ENCODE data around the gene TSPAN18. TPM values are rescaled to one million over a fixed set of nuclear protein-coding genes. Genes with fewer than 3 reads are reported as not detected.

Gene TSPAN18
- total RNA-seq, 1 donor from 2014 or later = 2.8 TPM

DNA sequence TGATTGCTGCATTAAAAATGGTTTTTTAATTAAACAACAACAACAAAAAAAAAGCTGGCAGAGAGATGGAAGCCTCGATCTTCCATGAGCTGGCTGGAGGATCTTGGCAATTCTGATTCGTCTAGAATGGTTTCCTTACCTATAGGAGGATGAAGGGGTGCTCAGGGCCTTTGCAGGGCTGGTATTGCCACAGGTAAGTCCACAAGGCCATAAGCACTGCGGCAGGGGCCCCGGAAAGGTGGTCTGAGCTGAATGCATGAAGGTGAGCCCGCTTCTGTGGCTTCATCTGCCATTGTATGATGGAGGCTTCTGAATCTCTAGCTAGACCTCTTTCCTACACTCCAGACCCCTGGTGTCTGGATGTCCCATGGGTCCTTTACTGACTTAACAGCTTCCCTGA is 101.5 kb downstream of the TSPAN18 start:
- Mint-ChIP-seq H3K4me1 (no peaks in the 10 kb centered on the region), H3K4me3 (no peak overlapping the region), H3K27ac (no peak overlapping the region), H3K36me3 (ENCODE audit: low read depth) (no peaks in the 10 kb centered on the region), H3K9me3 (no peaks in the 10 kb centered on the region), H3K27me3 (peaks cover 4% of the 10 kb centered on the region)
- TF ChIP-seq CTCF (IDR thresholded peaks at IDR 0.05) = no peak
- ATAC-seq (ENCODE audit: low read depth) = no peak
- no peak for DNase-seq
- CTCF ChIA-PET = no interaction called here
- POLR2A ChIA-PET = no interaction called here
- intact Hi-C loops (cut with micrococcal nuclease) = no loop called here

DNA sequence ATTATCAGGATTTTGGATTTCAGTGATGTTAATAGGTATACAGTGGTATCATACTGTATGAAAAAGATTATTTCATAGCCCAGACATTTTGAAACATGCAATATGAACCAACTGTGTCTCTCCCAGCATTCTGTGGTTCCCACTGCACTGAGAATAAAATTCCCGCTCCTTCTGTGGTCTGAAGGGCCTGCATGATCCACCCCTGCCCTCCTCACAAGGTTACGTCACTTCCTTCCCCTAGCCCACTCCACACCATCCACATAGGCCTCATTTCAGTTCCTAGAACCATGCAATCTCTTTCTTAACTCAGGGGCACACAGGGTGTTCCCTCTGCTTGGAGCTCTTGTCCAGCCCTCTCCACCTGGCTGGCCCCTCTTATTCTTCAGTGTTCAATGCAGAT is 103.1 kb downstream of the TSPAN18 start:
- ChIA-PET CTCF (no interaction called here), POLR2A (no interaction called here)
- DNase-seq = no peak
- H3K36me3 Mint-ChIP-seq (ENCODE audit: low read depth) = no peaks in the 10 kb centered on the region
- no peak for TF ChIP-seq CTCF (IDR thresholded peaks at IDR 0.05)
- no peaks in the 10 kb centered on the region for H3K4me1 Mint-ChIP-seq
- ATAC-seq (ENCODE audit: low read depth) = no peak
- no peak overlapping the region for H3K4me3 Mint-ChIP-seq
- no peak overlapping the region for H3K27ac Mint-ChIP-seq
- no peaks in the 10 kb centered on the region for H3K9me3 Mint-ChIP-seq
- peaks cover 7% of the 10 kb centered on the region for H3K27me3 Mint-ChIP-seq
- intact Hi-C loops (cut with micrococcal nuclease) = no loop called here

DNA sequence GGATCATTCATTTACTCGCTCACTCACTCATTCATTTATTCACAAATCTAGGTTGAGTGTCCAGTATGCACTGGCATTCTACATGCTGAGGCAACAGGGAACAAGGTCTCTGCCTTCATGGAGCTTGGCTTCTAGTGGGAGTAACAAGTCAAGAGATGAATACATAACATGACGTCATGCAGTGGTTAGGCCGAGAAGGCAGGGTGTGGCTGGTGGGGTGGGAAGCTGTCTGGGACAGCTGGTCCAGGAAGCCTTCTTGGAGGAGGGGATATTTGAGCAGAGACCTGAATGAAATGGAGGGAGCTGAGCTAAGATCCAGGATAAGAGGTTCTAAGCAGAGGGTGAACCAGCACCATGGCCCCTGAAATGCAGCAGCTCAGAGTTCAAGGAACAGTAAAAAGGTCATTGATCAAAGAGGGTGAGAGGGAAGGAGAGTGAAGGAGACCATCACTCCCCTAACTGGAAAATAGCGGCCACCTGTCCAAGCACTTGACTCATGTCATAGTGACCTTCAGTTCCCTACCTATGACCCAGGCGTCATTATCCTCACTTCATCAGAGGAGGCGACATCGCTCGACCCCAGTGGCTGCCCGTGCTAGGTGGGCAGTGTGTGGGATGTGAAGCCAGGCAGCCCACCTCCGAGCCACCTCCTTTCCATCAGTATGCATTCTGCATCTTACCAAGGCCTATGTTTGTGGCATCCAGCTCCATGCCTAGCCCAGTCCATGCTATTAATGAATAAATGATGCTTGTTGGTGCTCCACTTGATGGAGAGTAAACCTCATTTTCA is 105.0 kb downstream of the TSPAN18 start:
- intact Hi-C loops (cut with micrococcal nuclease) = no loop called here
- POLR2A ChIA-PET = interaction anchor here (0.7 kb wide), 1 partner anchor 266 kb away, joined by 3 read pairs; the partner anchor contains the start of gene CD82
- no peak for ATAC-seq (ENCODE audit: low read depth)

GRCh38 chr11:44832452-44832851 is 105.7 kb downstream of the TSPAN18 start:
- ChIA-PET POLR2A (interaction anchor here (0.7 kb wide), 1 partner anchor 267 kb away, joined by 3 read pairs; the partner anchor contains the start of gene CD82), CTCF (no interaction called here)
- no peaks in the 10 kb centered on the region for H3K36me3 Mint-ChIP-seq (ENCODE audit: low read depth)
- ATAC-seq (ENCODE audit: low read depth) = no peak
- no peaks in the 10 kb centered on the region for H3K4me1 Mint-ChIP-seq
- H3K27me3 Mint-ChIP-seq = peaks cover 7% of the 10 kb centered on the region
- no peaks in the 10 kb centered on the region for H3K9me3 Mint-ChIP-seq
- TF ChIP-seq CTCF (IDR thresholded peaks at IDR 0.05) = no peak
- intact Hi-C loops (cut with micrococcal nuclease) = no loop called here
- H3K4me3 Mint-ChIP-seq = no peak overlapping the region
- DNase-seq = no peak
- H3K27ac Mint-ChIP-seq = no peak overlapping the region

More for the DNA sequence above, 105.0 kb downstream of the TSPAN18 start:
- no peak for TF ChIP-seq CTCF (IDR thresholded peaks at IDR 0.05)
- H3K36me3 Mint-ChIP-seq (ENCODE audit: low read depth) = no peaks in the 10 kb centered on the region
- no peaks in the 10 kb centered on the region for H3K9me3 Mint-ChIP-seq
- H3K4me3 Mint-ChIP-seq = no peak overlapping the region
- CTCF ChIA-PET = no interaction called here
- no peak for DNase-seq
- H3K27me3 Mint-ChIP-seq = peaks cover 7% of the 10 kb centered on the region
- H3K27ac Mint-ChIP-seq = no peak overlapping the region
- H3K4me1 Mint-ChIP-seq = no peaks in the 10 kb centered on the region

GRCh38 chr11:44833221-44833876 is 106.6 kb downstream of the TSPAN18 start:
- ChIA-PET CTCF (no interaction called here), POLR2A (no interaction called here)
- no peak overlapping the region for H3K27ac Mint-ChIP-seq
- H3K27me3 Mint-ChIP-seq = peaks cover 7% of the 10 kb centered on the region
- intact Hi-C loops (cut with micrococcal nuclease) = no loop called here
- DNase-seq (no peak), ATAC-seq (ENCODE audit: low read depth) (no peak)
- no peak for TF ChIP-seq CTCF (IDR thresholded peaks at IDR 0.05)
- no peak overlapping the region for H3K4me3 Mint-ChIP-seq
- H3K4me1 Mint-ChIP-seq = no peaks in the 10 kb centered on the region
- no peaks in the 10 kb centered on the region for H3K9me3 Mint-ChIP-seq
- H3K36me3 Mint-ChIP-seq (ENCODE audit: low read depth) = no peaks in the 10 kb centered on the region
